MM.1S (cell line): ENCODE measurements around the gene MGAT4C.

Source experiments
- DNase-seq: peaks from one replicate; pipeline ENCODE4 v3.0.0-alpha.2; 2015
- H2AFZ ChIP-seq: fragments of 300-600 bp; sonication (generic); 2 replicates; pipeline ENCODE4 v1.6.0; 2016; ENCODE audit warnings: antibody characterized with exemption, low read length
- H3F3A ChIP-seq: fragments of 300-600 bp; sonication (generic); 2 replicates; pipeline ENCODE4 v1.6.1; 2016; ENCODE audit warnings: mild to moderate bottlenecking, antibody characterized with exemption, low read length, moderate library complexity, mixed read lengths; ENCODE audit not compliant: insufficient read depth
- H3K27ac ChIP-seq: fragments of 300-600 bp; sonication (generic); 2 replicates; pipeline ENCODE4 v1.5.1; 2016; ENCODE audit warnings: mild to moderate bottlenecking, low read length
- H3K27me3 ChIP-seq: fragments of 300-600 bp; sonication (generic); replicated peaks from 2 replicates; pipeline ENCODE4 v1.6.0; 2016; ENCODE audit warnings: low read length; ENCODE audit not compliant: insufficient read depth
- H3K36me3 ChIP-seq: fragments of 300-600 bp; sonication (generic); replicated peaks from 2 replicates; pipeline ENCODE4 v1.6.1; 2016; ENCODE audit warnings: mild to moderate bottlenecking, low read length, mixed read lengths; ENCODE audit not compliant: insufficient read depth
- H3K4me1 ChIP-seq: fragments of 300-600 bp; sonication (generic); 2 replicates; pipeline ENCODE4 v1.6.1; 2016; ENCODE audit warnings: low read length, mixed read lengths
- H3K4me2 ChIP-seq: fragments of 300-600 bp; sonication (generic); 2 replicates; pipeline ENCODE4 v1.6.0; 2016; ENCODE audit warnings: low read depth, low read length
- H3K4me3 ChIP-seq: fragments of 300-600 bp; sonication (generic); 2 replicates; pipeline ENCODE4 v1.5.1; 2016; ENCODE audit warnings: low read length, mixed read lengths
- H3K79me2 ChIP-seq: fragments of 300-600 bp; sonication (generic); 2 replicates; pipeline ENCODE4 v1.6.1; 2016; ENCODE audit warnings: mixed run types, low read length, mixed read lengths
- H3K9ac ChIP-seq: fragments of 300-600 bp; sonication (generic); 2 replicates; pipeline ENCODE4 v1.6.1; 2016; ENCODE audit warnings: low read length, mixed read lengths
- H3K9me2 ChIP-seq: fragments of 300-600 bp; sonication (generic); replicated peaks from 2 replicates; pipeline ENCODE4 v1.6.1; 2016; ENCODE audit warnings: mild to moderate bottlenecking, low read length, mixed read lengths; ENCODE audit not compliant: insufficient read depth
- H3K9me3 ChIP-seq: fragments of 300-600 bp; sonication (generic); replicated peaks from 2 replicates; pipeline ENCODE4 v1.6.1; 2016; ENCODE audit warnings: mild to moderate bottlenecking, low read length, mixed read lengths; ENCODE audit not compliant: insufficient read depth
- H4K20me1 ChIP-seq: fragments of 300-600 bp; sonication (generic); 2 replicates; pipeline ENCODE4 v1.6.1; 2016; ENCODE audit warnings: mild to moderate bottlenecking, low read length, moderate library complexity, mixed read lengths; ENCODE audit not compliant: insufficient read depth
- EZH2 ChIP-seq: fragments of 300-600 bp; sonication (generic); optimal IDR thresholded peaks from 2 replicates; pipeline ENCODE3; 2017; ENCODE audit warnings: low read depth, mild to moderate bottlenecking, antibody characterized with exemption, low read length, mixed read lengths
- EZH2phosphoT487 ChIP-seq: fragments of 300-600 bp; sonication (generic); IDR thresholded peaks from 2 replicates; pipeline ENCODE4 v1.6.1; 2018; ENCODE audit warnings: antibody characterized with exemption, low read length
- TF ChIP-seq, protein P1 (sequence below): fragments of 300-600 bp; sonication (generic); IDR thresholded peaks from 2 replicates; pipeline ENCODE4 v1.5.1; 2016; ENCODE audit warnings: antibody characterized with exemption, low read length, mixed read lengths

Gene MGAT4C

DNA sequence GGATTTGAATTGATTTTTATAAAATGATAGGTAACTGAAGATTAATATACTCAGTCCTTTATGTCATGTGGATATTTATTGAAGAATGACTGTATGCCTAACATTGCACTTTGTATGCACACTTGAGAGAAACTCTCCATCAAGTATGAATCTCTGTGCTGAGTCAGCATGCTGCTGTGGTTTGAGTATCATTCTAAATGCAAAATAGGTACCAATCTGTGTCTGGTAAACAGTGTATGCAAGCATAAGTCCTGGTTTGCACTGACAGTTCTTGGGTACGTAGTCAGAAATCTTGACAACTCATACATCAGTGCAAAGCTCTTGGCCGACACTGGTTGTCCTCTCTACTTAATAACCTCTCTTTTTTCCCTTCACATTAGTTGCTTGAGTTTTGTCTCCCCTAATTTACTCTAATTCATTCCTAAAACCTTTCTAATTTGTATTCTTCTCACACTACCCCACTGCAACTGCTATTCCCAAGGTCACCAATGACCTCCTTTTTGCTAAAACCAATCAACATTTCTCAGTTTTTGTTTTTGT, 21.8 kb downstream of the MGAT4C start:
- DNase-seq = peak; percentile 43
- Histone ChIP-seq H3K27ac (no peak overlapping the region), H2AFZ (no peak overlapping the region), H3K9me2 (no peaks in the 10 kb centered on the region), H3K79me2 (no peaks in the 10 kb centered on the region), H3K4me2 (no peak overlapping the region), H3K4me3 (no peak overlapping the region), H3K9me3 (no peaks in the 10 kb centered on the region), H3F3A (no peaks in the 10 kb centered on the region), H4K20me1 (no peaks in the 10 kb centered on the region), H3K4me1 (no peaks in the 10 kb centered on the region), H3K27me3 (no peaks in the 10 kb centered on the region), H3K9ac (no peak overlapping the region), H3K36me3 (no peaks in the 10 kb centered on the region)
- TF ChIP-seq EZH2phosphoT487 (no peak), EZH2 (no peak)
- TF ChIP-seq, protein P1, sequence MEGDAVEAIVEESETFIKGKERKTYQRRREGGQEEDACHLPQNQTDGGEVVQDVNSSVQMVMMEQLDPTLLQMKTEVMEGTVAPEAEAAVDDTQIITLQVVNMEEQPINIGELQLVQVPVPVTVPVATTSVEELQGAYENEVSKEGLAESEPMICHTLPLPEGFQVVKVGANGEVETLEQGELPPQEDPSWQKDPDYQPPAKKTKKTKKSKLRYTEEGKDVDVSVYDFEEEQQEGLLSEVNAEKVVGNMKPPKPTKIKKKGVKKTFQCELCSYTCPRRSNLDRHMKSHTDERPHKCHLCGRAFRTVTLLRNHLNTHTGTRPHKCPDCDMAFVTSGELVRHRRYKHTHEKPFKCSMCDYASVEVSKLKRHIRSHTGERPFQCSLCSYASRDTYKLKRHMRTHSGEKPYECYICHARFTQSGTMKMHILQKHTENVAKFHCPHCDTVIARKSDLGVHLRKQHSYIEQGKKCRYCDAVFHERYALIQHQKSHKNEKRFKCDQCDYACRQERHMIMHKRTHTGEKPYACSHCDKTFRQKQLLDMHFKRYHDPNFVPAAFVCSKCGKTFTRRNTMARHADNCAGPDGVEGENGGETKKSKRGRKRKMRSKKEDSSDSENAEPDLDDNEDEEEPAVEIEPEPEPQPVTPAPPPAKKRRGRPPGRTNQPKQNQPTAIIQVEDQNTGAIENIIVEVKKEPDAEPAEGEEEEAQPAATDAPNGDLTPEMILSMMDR = no peak

DNA sequence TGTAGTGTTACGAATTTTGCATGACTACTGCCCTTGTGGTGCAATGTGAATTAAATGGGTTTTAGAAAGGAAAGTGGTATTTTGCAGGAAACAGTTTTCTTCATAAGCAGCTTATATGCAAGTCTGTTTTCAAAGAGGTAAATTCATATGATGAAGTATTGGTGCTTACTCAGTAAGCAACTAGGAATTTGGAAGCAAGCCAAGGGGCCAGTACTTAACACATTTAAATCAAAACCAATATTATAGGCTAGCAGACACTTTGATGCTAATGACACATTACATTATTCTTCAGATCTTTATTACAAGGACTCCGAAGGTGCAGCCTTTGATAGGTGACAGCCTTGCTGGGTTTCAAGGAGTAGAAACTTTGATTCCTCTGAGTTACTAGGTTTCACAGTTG, 23.1 kb downstream of the MGAT4C start:
- Histone ChIP-seq H2AFZ (no peak overlapping the region), H4K20me1 (no peaks in the 10 kb centered on the region), H3F3A (no peaks in the 10 kb centered on the region), H3K27ac (no peak overlapping the region), H3K4me1 (no peaks in the 10 kb centered on the region), H3K4me2 (no peak overlapping the region), H3K79me2 (no peaks in the 10 kb centered on the region), H3K9ac (no peak overlapping the region), H3K9me3 (no peaks in the 10 kb centered on the region), H3K4me3 (no peak overlapping the region), H3K36me3 (no peaks in the 10 kb centered on the region), H3K9me2 (no peaks in the 10 kb centered on the region), H3K27me3 (no peaks in the 10 kb centered on the region)
- TF ChIP-seq EZH2phosphoT487 = no peak
- TF ChIP-seq, protein P1 = no peak
- no peak for TF ChIP-seq EZH2
- no peak for DNase-seq

DNA sequence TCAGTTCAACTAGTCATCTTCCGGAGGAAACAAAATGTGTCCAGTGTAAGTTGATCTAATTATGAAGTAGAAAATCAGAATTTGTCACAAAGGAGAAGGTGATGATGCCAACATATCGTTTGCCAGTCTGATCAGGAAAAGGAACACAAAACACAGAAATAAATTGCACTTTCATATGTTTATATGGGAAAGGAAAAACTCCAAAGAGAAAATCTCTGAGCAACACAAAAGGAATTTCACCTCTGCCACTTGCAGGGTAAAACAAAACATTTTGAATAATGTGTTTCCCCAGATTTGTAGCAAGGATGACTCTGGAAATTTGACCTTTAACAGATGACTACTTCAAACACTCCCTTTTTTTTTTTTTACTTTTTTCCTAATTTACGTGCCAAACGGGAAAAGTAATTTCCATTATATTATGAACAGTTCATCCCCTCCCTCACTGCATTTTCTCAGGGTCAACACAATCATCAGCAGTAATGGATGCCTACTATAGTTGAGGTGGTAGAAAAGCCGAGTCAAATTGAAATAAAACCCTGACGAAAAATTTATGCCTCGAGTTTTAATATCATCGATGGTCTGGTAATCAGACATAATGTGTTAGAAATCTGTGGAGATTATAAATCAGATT, 25.6 kb downstream of the MGAT4C start:
- Histone ChIP-seq H3K27me3 (no peaks in the 10 kb centered on the region), H3K27ac (no peak overlapping the region), H3K9me2 (no peaks in the 10 kb centered on the region), H3K36me3 (no peaks in the 10 kb centered on the region), H3K9me3 (no peaks in the 10 kb centered on the region), H3K9ac (no peak overlapping the region), H3K79me2 (no peaks in the 10 kb centered on the region), H3K4me3 (no peak overlapping the region), H3K4me2 (no peak overlapping the region), H4K20me1 (no peaks in the 10 kb centered on the region), H2AFZ (no peak overlapping the region), H3K4me1 (no peaks in the 10 kb centered on the region), H3F3A (no peaks in the 10 kb centered on the region)
- DNase-seq = no peak
- TF ChIP-seq EZH2 (no peak), EZH2phosphoT487 (no peak)
- TF ChIP-seq, protein P1 = no peak
